GM12873 (cell line): ENCODE measurements around the gene CALHM4.

Experiments used
- TF ChIP-seq, protein P1 (sequence below): IDR thresholded peaks from 2 replicates; pipeline ENCODE4 v1.5.1; 2012; ENCODE audit warnings: low read depth, mild to moderate bottlenecking, moderate library complexity, low read length, control low read depth; ENCODE audit not compliant: insufficient read depth; ENCODE audit errors: missing control alignments

CALHM4 gene

DNA sequence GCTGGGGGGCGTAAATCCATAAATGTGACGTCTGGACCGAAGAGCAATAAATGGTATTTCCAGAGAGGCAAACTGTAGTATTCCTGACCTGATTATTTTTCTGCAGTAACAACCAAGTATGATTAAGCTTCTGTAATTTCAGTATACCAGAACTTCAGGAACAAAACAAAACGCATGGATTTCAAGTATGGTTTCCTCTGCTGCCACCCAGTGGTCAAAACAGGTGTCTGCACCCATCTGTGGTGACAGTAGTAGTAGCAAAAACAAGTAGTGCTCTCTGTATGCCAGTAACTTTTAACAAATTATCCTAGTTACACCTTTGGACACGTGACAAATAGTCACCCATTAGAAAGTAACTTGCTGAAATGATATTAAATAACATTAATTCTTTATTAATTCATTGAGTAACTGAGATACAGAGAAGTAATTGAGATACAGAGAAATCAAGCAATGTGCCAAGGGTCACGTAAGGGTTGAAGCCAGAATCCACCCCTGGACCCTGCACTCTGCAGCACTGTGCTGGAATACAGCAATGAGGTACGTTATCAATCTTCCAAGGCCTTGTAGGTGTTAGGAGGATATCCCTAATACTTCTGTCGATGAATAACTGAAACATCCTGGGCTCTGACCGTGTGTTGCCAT is 7.9 kb downstream of the CALHM4 start:
- TF ChIP-seq, protein P1, sequence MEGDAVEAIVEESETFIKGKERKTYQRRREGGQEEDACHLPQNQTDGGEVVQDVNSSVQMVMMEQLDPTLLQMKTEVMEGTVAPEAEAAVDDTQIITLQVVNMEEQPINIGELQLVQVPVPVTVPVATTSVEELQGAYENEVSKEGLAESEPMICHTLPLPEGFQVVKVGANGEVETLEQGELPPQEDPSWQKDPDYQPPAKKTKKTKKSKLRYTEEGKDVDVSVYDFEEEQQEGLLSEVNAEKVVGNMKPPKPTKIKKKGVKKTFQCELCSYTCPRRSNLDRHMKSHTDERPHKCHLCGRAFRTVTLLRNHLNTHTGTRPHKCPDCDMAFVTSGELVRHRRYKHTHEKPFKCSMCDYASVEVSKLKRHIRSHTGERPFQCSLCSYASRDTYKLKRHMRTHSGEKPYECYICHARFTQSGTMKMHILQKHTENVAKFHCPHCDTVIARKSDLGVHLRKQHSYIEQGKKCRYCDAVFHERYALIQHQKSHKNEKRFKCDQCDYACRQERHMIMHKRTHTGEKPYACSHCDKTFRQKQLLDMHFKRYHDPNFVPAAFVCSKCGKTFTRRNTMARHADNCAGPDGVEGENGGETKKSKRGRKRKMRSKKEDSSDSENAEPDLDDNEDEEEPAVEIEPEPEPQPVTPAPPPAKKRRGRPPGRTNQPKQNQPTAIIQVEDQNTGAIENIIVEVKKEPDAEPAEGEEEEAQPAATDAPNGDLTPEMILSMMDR, result peak; percentile 88

DNA sequence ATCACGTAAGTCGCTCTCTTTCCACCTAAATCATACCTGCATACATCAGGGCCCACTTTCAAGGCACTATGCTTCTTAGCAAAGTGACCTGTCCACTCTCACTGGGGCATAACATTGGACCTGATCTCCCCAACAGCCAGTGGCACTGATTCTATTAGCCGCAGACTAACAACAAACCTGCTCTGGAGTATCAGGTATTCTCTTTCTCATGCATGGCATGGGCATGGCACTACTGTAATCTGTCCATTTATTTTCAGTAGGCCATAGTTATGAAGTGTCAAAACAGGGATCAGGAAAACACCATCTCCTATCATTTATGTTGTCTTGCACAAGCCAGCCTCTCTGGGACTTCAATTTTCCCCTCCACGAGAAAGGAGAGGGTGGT is 8.5 kb downstream of the CALHM4 start:
- TF ChIP-seq, protein P1, result no peak

DNA sequence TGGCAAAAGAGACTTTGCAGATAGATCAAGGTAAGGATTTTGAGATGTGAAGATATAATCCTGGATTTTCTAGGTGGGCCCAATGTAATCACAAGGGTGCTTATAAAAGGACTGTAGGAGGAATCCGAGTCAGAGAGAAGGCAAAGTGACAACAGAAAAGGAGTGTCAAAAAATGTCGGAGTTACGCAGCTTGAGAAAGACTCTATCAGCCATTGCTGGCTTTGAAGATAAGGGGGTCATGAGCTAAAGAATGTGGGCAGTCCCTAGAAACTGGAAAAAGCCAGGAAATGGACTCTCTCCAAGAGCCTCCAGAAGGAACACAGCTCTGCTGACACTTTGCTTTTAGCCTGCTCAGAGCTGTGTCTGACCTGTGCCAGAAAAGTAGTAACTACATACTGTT is 9.1 kb downstream of the CALHM4 start:
- TF ChIP-seq, protein P1, result no peak

DNA sequence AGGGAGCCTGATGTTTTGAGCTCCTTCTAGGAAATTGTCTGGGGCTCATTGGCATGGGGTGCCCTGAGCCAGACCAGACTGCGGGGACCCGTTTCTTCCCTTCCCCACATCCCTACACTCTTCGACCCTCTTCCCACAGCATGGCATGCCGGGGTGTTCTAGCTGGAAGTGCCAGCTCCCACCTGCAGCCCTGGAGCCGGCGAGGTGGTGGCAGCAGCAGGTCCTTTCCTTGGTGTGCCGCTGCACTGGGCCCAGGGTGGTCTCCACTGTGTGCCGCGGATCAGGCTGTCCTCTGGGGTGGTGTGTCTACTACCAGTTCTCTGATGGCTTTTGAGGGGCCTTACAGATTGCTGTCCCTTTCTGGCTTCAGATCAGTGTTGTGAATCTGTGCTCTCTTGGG is 10.3 kb downstream of the CALHM4 start:
- TF ChIP-seq, protein P1, result no peak

DNA sequence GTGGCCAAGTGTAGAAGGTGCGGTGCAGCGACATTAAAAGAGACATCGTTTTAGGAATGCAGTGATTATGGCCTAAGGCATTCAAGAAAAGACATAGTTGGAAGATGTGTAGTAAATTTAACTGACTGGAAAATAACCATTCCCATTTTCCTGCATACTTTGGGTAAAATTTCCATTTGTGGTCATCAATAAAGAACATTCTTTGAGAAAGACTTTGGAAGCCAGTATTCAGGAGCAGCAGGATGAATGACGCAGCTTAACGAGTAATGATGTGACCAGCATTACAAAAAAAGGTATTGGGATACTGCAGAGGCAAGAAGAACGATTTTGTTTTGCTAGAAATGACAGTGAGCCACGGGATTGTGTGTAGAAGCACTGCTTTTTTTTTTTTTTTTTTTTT is 10.8 kb downstream of the CALHM4 start:
- TF ChIP-seq, protein P1, result no peak

DNA sequence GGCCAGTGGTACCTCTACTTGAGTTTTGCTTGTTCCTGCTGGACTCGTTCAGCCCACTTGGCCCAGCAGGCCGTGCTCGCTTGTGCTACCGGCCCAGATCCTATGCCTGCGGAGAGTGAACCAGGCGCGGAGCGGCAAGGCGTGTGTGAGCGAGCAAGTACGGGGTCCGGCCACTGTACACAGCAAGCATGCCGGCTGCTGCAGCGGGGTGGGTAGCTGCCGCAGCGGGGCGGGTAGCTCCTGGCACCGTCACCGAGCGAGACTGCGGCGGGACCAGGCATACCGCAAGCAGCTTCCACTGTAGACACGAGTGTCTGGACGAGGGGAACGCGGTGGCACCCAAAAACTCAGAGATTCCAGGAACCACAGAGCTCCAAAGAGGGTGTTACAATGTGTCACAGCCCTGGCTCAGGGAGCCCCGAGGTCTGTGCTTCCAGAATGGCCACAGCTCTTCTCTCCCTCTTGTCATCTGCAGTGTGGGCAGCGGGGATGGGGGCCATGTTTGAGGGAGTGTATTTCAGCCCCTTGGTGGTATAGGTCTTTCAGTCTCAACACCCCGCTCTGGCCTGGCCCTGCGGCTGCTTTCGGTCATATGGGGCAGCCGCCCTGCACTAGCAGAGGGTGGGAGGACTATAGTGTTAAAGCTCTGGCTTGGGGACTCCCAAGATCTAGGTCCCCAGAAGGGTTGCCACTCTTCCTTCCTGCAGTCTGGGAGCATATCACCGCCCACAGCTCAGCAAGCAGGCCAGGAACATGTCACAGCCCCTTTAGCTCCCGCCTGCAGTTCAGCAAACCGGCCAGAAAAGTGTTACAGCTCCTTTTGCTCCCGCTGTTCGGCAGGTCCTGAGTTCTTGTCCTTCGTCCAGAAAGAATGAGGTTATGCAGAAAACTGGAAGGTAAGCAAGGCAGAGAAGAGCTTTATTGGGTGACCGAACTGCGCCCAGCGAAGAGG is 11.6 kb downstream of the CALHM4 start:
- TF ChIP-seq, protein P1, result no peak

DNA sequence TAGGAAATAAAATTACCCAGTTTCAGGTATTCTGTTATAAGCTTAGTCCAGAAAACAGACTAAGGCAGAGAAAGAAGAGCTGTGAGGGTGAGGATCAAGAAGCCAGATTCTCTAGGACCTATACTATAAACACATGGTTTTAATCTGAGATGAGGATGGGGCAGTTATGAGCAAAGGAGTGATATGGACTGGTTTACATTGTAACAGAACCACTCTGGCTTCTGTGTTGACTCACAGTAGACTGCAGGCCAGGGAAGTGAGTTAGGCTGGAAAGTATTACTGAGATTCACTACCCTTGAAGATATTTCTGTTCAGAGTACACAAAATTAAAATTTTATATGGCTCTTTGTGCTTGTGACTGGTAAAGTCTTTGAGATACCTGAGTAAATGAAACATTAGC is 14.6 kb downstream of the CALHM4 start:
- TF ChIP-seq, protein P1, result no peak
